ENCODE results near the gene CALML4.

The CALML4 gene

GRCh38 chr15:68210409-68210756, 5.3 kb upstream of the CALML4 start:
- Histone ChIP-seq H3K27me3 (ENCODE audit: insufficient read depth, low read depth, severe bottlenecking) (no peaks in the 10 kb centered on the region), H3K9me3 (ENCODE audit: severe bottlenecking) (no peaks in the 10 kb centered on the region), H3K27ac (peak overlapping the region; percentile 57), H3K4me3 (ENCODE audit: low read depth, low read length) (no peak overlapping the region), H3K36me3 (peaks cover 77% of the 10 kb centered on the region)
- no peak for DNase-seq
- TF ChIP-seq CTCF (IDR thresholded peaks at IDR 0.05; ENCODE audit: low read depth, low read length) = no peak

GRCh38 chr15:68209735-68210408, 4.7 kb upstream of the CALML4 start:
- no peak for TF ChIP-seq CTCF (IDR thresholded peaks at IDR 0.05; ENCODE audit: low read depth, low read length)
- DNase-seq = no peak
- Histone ChIP-seq H3K36me3 (peaks cover 76% of the 10 kb centered on the region), H3K4me3 (ENCODE audit: low read depth, low read length) (no peak overlapping the region), H3K9me3 (ENCODE audit: severe bottlenecking) (no peaks in the 10 kb centered on the region), H3K27me3 (ENCODE audit: insufficient read depth, low read depth, severe bottlenecking) (no peaks in the 10 kb centered on the region), H3K27ac (peak overlapping the region; percentile 57)

DNA sequence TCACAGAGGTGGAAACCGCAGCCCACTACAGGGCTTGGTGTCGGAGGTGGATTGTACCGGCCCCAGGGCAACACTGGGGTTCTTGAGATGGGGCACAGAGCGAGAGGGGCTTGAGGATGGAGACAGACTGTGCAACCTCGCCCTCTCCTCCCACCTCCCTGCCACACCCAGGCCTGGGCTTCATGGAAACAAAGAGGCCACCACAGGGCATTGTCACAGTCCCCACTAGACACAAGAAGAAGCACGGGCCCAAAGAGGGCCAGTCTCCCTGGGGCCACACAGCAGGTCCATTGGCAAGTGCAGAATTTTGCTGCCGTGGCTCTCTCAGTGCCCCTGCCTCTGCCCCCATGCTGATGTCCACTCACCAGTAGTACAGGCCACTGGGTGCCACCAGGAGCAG, 4.1 kb upstream of the CALML4 start:
- no peak overlapping the region for H3K27ac ChIP-seq
- DNase-seq = no peak
- no peak overlapping the region for H3K4me3 ChIP-seq (ENCODE audit: low read depth, low read length)
- no peaks in the 10 kb centered on the region for H3K27me3 ChIP-seq (ENCODE audit: insufficient read depth, low read depth, severe bottlenecking)
- peaks cover 72% of the 10 kb centered on the region for H3K36me3 ChIP-seq
- TF ChIP-seq CTCF (IDR thresholded peaks at IDR 0.05; ENCODE audit: low read depth, low read length) = no peak
- no peaks in the 10 kb centered on the region for H3K9me3 ChIP-seq (ENCODE audit: severe bottlenecking)

DNA sequence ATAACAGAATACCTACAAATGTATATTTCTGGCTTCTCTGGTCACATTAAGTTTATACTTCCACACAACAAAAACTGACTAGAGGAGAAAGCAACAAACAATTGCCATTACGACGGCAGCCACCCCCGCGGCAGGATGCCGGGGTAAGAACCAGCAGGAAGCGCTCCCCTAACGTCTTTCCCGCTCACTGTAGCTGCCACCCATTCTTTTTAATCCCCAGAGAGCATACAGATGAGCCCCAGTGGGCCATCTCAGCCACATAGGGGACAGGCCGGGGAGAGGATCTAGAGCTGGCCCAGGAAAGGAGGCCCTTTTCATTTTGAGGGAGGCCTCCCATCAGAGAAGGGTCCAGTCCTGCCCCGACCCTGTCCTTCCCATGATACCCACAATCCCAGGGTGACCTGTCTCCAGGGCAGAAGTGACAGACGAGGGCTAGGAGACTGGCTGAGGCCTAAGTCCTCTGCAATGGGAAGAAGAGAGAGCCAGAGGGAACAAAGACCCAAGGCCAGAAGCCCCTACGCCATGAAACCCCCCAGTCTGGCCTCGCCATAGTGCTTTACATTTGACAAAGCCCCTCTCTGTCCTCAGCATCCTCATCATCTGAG, 3.6 kb upstream of the CALML4 start:
- peaks cover 68% of the 10 kb centered on the region for H3K36me3 ChIP-seq
- H3K27ac ChIP-seq = no peak overlapping the region
- TF ChIP-seq CTCF (IDR thresholded peaks at IDR 0.05; ENCODE audit: low read depth, low read length) = no peak
- H3K4me3 ChIP-seq (ENCODE audit: low read depth, low read length) = no peak overlapping the region
- DNase-seq = no peak
- H3K9me3 ChIP-seq (ENCODE audit: severe bottlenecking) = no peaks in the 10 kb centered on the region
- H3K27me3 ChIP-seq (ENCODE audit: insufficient read depth, low read depth, severe bottlenecking) = no peaks in the 10 kb centered on the region

GRCh38 chr15:68208136-68208535, 3.0 kb upstream of the CALML4 start:
- no peak for DNase-seq
- TF ChIP-seq CTCF (IDR thresholded peaks at IDR 0.05; ENCODE audit: low read depth, low read length) = no peak
- peaks cover 62% of the 10 kb centered on the region for H3K36me3 ChIP-seq
- H3K9me3 ChIP-seq (ENCODE audit: severe bottlenecking) = no peaks in the 10 kb centered on the region
- no peaks in the 10 kb centered on the region for H3K27me3 ChIP-seq (ENCODE audit: insufficient read depth, low read depth, severe bottlenecking)
- no peak overlapping the region for H3K27ac ChIP-seq
- H3K4me3 ChIP-seq (ENCODE audit: low read depth, low read length) = no peak overlapping the region
